HG03103 (cell line): ENCODE data around the gene NLRP6.

ENCODE experiments used
- ATAC-seq: cut with Tn5 transposase; IDR thresholded peaks from one replicate; pipeline ENCODE4 v1.9.1; 2021; ENCODE audit warnings: low read depth; ENCODE audit not compliant: unreplicated experiment

Gene NLRP6

GRCh38 chr11:291281-292210, 13.3 kb downstream of the NLRP6 start:
- ATAC-seq: no peak

GRCh38 chr11:292211-293121, 14.3 kb downstream of the NLRP6 start:
- no peak for ATAC-seq

DNA sequence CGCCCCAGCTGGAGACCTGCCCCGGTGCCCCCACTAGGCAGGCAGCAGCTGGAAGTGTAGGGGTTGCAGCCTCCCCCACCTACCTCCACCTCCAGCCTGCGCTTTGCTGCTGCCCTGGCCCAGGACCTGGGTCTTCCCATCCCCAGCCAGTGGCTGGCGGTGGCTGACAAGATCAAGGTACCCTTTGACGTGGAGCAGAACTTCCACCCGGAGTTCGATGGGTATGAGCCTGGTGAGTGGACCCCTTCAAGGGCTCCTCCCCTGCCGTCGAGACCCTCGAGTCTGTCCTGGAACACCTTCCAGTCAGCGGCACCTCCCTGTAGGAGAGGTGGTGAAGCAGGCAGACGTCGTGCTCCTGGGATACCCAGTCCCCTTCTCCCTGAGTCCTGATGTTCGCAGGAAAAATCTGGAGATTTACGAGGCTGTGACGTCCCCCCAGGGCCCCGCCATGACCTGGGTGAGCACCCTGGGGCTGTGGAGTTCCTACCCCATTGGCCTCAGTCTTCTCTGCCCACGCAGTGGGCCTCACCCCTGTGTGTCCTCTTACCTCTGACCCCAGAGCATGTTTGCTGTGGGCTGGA, 15.2 kb downstream of the NLRP6 start:
- ATAC-seq: no peak

- ATAC-seq: no peak
Measured at GRCh38 chr11:293852-294661, 15.8 kb downstream of the NLRP6 start.

DNA sequence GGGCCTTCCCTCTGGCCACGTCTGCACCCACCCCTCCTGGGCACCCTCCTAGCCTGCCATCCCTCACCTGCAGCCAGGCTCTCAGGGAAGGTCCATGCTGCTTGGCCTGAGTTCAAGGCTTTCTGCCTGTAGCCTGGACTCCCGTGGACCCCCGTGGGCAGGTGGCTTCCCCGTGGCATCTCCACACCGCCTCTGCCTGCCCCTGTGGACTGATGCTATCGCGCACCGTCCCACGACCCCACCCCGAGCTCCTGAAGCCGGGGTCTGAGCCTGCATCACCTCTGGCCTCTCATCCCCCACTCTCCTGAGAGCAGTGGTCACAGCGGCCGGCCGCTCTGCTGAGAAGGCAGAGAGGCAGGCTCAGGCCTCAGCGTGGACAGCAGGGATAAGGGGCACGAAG, 16.6 kb downstream of the NLRP6 start:
- ATAC-seq: no peak

GRCh38 chr11:295351-296170, 17.4 kb downstream of the NLRP6 start:
- no peak for ATAC-seq

GRCh38 chr11:296171-297050, 18.2 kb downstream of the NLRP6 start:
- ATAC-seq: no peak

DNA sequence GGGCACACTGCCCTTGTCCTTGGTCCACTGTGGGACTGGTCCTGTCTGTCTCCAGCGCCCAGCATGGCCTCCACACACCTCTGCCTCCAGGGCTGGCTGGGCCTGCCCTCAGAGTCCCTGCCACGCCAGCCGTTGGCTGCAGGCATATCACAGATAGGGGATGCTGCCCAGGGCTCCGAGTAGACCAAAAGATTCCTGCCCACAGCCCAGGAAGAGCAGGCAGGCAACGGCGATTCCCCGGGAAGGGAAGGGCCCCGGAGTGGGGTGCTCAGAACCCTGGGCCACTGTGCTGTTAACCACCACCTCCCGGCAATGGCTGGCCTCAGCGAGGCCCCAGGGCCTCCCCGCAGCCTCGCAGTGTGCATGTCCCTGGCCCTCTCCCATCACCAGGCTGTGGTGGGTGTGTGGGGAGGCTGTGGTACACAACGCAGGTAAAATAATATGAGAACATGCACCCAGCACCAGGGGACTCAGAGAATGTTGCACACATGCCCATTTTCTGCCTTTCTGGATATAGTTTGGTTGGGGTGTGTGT, 18.9 kb downstream of the NLRP6 start:
- no peak for ATAC-seq

DNA sequence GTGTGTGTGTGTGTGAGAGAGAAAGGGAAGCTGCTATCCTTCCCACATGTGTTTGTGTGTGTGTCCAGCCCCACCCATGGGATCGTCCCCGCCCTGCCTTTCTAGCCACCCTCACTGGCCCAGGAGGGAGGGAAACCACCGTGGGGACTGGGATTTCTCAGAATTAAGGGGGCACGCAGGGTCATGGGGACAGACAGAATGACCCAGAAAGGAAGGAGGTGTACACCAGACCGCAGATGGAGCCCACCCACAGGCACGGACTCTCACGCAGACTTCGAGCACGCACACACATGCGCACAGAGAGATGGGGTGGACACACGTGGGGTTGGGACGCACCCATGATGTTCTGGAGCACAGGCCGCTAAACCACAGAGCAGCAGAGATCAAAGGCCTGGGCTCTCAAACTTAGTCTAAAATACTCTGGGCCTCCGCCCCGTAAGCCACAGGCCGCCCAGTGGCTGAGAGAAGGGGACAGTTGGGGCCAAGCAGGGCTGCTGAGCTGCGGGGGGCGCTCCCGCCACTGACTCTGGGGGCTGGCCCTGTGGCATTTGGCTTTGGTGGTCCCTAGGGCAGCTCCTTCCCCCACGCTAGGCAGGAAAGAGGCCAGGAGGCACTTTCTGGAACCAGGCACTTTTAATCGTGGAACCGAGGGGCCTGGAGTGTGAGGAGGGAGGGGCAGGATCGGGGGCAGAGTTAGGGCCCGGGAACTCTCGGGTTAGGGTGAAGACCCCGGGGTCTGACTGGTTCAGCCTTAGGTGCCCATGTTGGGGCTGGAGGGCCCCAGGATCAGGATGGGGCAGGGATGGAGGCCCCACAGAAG, 19.6 kb downstream of the NLRP6 start:
- ATAC-seq: no peak

DNA sequence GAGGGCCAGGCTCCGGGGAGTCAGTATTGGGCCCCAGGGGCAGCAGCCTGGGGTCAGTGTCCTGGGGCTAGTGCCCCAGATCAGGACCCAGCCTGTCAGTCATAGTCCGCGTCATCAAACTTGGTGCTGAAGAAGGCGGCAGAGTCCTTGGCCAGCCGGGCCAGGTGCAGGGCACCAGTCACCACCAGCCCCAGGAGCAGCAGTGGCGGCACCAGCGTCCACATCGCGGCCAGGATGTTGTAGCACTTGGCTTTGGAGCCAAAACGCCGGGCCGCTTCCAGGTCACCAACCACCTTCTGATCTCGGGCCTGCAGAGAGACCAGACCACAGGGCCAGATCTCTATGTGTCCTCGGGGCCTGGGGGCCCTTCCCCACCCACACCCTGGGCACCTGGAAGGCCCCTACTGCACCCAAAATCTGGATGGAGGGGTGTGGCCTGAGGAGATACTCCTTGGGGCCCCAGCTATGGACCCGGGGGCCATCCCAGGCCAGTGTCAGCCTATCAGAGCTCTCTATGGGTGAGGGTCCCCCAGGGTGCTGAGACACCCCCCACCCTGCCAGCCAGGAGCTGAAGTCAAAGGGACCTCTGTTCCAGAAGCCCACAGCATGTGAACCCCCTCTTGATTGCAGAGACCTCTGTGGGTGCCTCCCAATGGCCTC, 20.3 kb downstream of the NLRP6 start:
- no peak for ATAC-seq

- no peak for ATAC-seq
Measured at GRCh38 chr11:299081-299891, 21.1 kb downstream of the NLRP6 start, which contains the start of gene IFITM5. TSS of gene IFITM5 (minus strand) at chr11:299526. CDS start at chr11:299490, 36 bp downstream.

DNA sequence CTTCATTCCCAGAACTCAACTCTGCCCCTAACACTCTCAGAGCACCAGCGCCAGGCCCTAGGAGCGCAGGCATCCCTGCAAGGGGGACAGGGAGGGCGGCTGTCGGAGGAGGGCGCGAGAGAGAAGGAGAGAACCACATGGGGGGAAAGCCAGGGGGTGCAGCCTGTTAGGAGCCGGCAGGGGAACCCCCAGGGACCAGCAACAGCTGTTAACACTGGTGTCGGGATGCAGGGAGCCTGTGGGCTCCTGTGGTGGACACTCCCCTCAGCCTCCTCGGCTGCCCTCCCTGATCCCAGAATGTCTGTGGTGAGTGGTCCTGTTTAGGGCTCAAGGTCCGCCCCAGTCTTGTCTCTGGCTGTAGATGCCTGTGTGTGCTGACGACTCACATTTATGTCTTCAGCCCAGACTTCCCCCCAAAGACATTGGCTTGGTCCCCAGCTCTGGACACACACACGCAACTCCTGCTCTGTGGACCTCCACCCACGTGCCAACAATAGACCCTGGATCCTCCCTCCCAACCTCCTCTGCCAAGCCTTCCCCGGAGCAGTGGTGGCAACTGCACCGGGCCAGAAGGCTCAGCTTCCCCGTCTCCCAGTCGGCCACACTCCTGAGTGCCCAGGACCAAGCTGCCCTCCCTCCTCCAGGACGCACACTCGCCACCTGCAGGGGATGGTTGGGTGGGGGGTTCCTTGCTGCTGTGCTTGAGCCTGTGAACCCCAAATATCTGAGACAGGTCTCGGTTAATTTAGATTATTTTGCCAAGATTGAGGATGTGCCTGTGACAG, 21.9 kb downstream of the NLRP6 start:
- ATAC-seq: no peak

DNA sequence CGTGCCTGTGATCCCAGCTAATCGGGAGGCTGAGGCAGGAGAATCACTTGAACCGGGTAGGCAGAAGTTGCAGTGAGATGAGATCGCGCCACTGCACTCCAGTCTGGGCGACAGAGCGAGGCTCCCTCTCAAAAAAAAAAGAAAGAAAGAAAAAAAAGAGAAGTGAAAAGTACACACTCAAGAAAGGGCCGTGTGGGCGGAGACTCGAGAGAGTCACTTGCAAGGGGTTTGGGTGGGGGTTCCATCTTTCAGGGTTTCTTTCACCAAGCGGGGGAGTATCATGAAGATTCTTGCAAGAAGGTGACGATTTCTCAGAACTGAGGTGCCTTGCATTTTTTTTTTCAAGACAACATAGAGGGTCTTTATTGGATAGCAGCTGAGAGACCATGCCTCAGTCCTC, 25.2 kb downstream of the NLRP6 start:
- ATAC-seq: no peak

DNA sequence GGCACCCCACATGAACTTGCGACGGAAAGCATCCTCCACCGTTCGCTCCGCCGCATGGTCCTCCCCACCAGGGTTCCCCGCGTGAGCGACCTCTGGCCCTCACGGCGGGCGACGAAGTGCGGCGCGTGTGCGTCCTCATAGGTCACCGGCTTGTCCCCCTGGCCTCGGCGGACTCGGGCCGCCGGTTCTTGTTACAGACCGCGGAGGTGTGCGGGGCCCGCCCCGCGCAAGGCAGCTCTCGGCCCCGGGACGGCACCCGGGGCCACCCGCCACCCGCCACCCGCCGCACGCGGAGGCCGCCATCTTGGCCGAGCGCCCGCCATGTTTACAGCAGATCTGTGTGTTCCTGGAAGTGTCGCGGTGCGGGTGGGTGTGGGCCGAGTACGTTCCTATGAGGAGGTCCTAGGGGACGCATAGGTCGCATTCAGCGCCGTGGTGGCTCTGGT, 25.9 kb downstream of the NLRP6 start:
- no peak for ATAC-seq
